OCI-LY1 (cell line): ENCODE measurements around the gene ZNHIT1.

Source experiments
- H2AFZ ChIP-seq: fragments of 200-600 bp; sonication (generic), shearing (Covaris generic); 2 replicates; pipeline ENCODE4 v1.6.0; 2014; ENCODE audit warnings: antibody characterized with exemption, mild to moderate bottlenecking, low read length
- H3F3A ChIP-seq: fragments of 200-600 bp; sonication (generic), shearing (Covaris generic); 2 replicates; pipeline ENCODE4 v1.6.0; 2014; ENCODE audit warnings: mild to moderate bottlenecking, antibody characterized with exemption, low read length, moderate library complexity; ENCODE audit not compliant: insufficient read depth
- H3K27ac ChIP-seq: fragments of 200-600 bp; sonication (generic); 2 replicates; pipeline ENCODE4 v1.5.1; 2014; ENCODE audit warnings: low read length, mixed run types, mild to moderate bottlenecking, low read depth; ENCODE audit not compliant: poor library complexity, severe bottlenecking
- H3K27me3 ChIP-seq: fragments of 200-600 bp; sonication (generic); 2 replicates; pipeline ENCODE4 v1.6.0; 2014; ENCODE audit warnings: antibody characterized with exemption, mild to moderate bottlenecking, low read length, moderate library complexity; ENCODE audit not compliant: insufficient read depth
- H3K36me3 ChIP-seq: fragments of 200-600 bp; sonication (generic); 2 replicates; pipeline ENCODE4 v1.6.1; 2014; ENCODE audit warnings: mild to moderate bottlenecking, antibody characterized with exemption, low read length, moderate library complexity, mixed read lengths; ENCODE audit not compliant: insufficient read depth
- H3K4me1 ChIP-seq: fragments of 200-600 bp; sonication (generic); 2 replicates; pipeline ENCODE4 v1.5.1; 2014; ENCODE audit warnings: mild to moderate bottlenecking, low read length, moderate library complexity; ENCODE audit not compliant: insufficient read depth, severe bottlenecking
- H3K4me2 ChIP-seq: fragments of 200-600 bp; sonication (generic), shearing (Covaris generic); 2 replicates; pipeline ENCODE4 v1.6.1; 2014; ENCODE audit warnings: low read length
- H3K4me3 ChIP-seq: fragments of 200-600 bp; sonication (generic); 2 replicates; pipeline ENCODE4 v1.5.1; 2014; ENCODE audit warnings: low read length, low read depth, mild to moderate bottlenecking, mixed read lengths; ENCODE audit not compliant: poor library complexity, severe bottlenecking
- H3K79me2 ChIP-seq: fragments of 200-600 bp; shearing (Covaris generic); 2 replicates; pipeline ENCODE4 v1.6.1; 2016; ENCODE audit warnings: mixed run types, low read length, mixed read lengths; ENCODE audit not compliant: insufficient read depth
- H3K9ac ChIP-seq: fragments of 200-600 bp; sonication (generic), shearing (Covaris generic); 2 replicates; pipeline ENCODE4 v1.6.1; 2014; ENCODE audit warnings: mild to moderate bottlenecking, low read length, mixed read lengths
- H3K9me2 ChIP-seq: fragments of 200-600 bp; sonication (generic), shearing (Covaris generic); 2 replicates; pipeline ENCODE4 v1.6.1; 2014; ENCODE audit warnings: low read depth, mild to moderate bottlenecking, low read length, mixed read lengths
- H3K9me3 ChIP-seq: fragments of 200-600 bp; shearing (Covaris generic); 2 replicates; pipeline ENCODE4 v1.6.1; 2014; ENCODE audit warnings: low read length, mixed read lengths
- H4K20me1 ChIP-seq: fragments of 200-600 bp; sonication (generic), shearing (Covaris generic); 2 replicates; pipeline ENCODE4 v1.6.0; 2016; ENCODE audit warnings: mild to moderate bottlenecking, low read length; ENCODE audit not compliant: insufficient read depth
- EZH2 ChIP-seq: fragments of 200-600 bp; sonication (generic), shearing (Covaris generic); IDR thresholded peaks from 2 replicates; pipeline ENCODE4 v1.8.0; 2017; ENCODE audit warnings: borderline replicate concordance, mixed run types, mild to moderate bottlenecking, antibody characterized with exemption, low read length, moderate library complexity, mixed read lengths
- TF ChIP-seq, protein P1 (sequence below): fragments of 200-600 bp; sonication (generic), shearing (Covaris generic); IDR thresholded peaks from 2 replicates; pipeline ENCODE4 v1.5.1; 2017; ENCODE audit warnings: mild to moderate bottlenecking, antibody characterized with exemption, low read length, moderate library complexity, mixed read lengths

Gene ZNHIT1

DNA sequence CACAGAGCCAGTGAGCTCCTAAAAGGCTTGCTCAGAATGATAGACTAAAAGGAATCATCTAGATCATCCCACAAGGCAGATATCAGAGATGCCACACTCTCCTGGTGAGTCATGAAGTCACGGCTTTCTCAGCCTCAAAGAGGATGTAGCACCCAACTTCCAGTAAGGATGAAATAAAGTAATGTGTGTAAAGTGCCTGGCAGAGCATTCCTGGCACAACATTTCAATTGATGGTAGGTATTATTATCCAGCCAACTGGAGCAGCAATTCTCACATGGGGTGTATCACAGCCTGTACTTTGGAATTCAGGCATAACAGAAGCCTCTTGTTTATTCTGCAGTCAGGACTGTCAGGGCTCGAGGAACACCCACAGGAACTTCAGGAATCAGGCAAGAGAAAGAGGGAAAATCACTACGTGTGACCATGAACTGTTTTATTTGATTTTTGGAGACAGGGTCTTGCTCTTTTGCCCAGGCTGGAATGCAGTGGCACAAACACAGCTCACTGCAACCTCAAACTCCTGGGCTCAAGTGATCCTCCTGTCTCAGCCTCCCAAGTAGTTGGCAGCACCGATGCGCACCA, 32.6 kb upstream of the ZNHIT1 start:
- Histone ChIP-seq H3K36me3 (no peaks in the 10 kb centered on the region), H2AFZ (no peak overlapping the region), H3K9me3 (no peaks in the 10 kb centered on the region), H3K79me2 (no peaks in the 10 kb centered on the region), H3K27me3 (peaks cover 4% of the 10 kb centered on the region; the same call in 1 of the 2 replicates), H3K9me2 (no peaks in the 10 kb centered on the region), H3K9ac (no peak overlapping the region), H3K4me3 (no peak overlapping the region), H4K20me1 (no peaks in the 10 kb centered on the region), H3K4me2 (no peak overlapping the region), H3F3A (no peaks in the 10 kb centered on the region), H3K4me1 (no peaks in the 10 kb centered on the region), H3K27ac (no peak overlapping the region)
- TF ChIP-seq EZH2, result no peak
- TF ChIP-seq, protein P1, sequence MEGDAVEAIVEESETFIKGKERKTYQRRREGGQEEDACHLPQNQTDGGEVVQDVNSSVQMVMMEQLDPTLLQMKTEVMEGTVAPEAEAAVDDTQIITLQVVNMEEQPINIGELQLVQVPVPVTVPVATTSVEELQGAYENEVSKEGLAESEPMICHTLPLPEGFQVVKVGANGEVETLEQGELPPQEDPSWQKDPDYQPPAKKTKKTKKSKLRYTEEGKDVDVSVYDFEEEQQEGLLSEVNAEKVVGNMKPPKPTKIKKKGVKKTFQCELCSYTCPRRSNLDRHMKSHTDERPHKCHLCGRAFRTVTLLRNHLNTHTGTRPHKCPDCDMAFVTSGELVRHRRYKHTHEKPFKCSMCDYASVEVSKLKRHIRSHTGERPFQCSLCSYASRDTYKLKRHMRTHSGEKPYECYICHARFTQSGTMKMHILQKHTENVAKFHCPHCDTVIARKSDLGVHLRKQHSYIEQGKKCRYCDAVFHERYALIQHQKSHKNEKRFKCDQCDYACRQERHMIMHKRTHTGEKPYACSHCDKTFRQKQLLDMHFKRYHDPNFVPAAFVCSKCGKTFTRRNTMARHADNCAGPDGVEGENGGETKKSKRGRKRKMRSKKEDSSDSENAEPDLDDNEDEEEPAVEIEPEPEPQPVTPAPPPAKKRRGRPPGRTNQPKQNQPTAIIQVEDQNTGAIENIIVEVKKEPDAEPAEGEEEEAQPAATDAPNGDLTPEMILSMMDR, result no peak

DNA sequence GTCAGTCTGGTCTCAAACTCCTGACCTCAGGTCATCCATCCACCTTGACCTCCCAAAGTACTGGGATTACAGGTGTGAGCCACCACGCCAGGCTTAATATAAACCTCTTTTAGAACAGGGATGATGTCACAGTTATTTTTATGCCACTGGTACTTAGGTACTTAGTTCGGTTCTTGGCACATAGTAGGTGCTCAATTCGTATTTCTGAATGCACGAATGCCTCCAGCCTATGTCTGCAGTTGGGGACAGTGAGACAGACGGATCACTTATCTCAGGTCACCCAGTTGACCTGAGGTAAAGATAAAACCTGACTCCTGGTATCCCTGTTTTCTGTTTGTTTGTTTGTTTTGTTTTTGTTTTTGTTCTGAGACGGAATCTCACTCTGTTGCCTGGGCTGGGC, 31.8 kb upstream of the ZNHIT1 start:
- Histone ChIP-seq H3K9me3 (no peaks in the 10 kb centered on the region), H3K4me2 (no peak overlapping the region), H3K27me3 (peaks cover 4% of the 10 kb centered on the region; the same call in 1 of the 2 replicates), H3K27ac (no peak overlapping the region), H3K9me2 (no peaks in the 10 kb centered on the region), H2AFZ (no peak overlapping the region), H3K4me3 (no peak overlapping the region), H4K20me1 (no peaks in the 10 kb centered on the region), H3K79me2 (no peaks in the 10 kb centered on the region), H3K36me3 (no peaks in the 10 kb centered on the region), H3K9ac (no peak overlapping the region), H3F3A (no peaks in the 10 kb centered on the region), H3K4me1 (no peaks in the 10 kb centered on the region)
- no peak for TF ChIP-seq EZH2

DNA sequence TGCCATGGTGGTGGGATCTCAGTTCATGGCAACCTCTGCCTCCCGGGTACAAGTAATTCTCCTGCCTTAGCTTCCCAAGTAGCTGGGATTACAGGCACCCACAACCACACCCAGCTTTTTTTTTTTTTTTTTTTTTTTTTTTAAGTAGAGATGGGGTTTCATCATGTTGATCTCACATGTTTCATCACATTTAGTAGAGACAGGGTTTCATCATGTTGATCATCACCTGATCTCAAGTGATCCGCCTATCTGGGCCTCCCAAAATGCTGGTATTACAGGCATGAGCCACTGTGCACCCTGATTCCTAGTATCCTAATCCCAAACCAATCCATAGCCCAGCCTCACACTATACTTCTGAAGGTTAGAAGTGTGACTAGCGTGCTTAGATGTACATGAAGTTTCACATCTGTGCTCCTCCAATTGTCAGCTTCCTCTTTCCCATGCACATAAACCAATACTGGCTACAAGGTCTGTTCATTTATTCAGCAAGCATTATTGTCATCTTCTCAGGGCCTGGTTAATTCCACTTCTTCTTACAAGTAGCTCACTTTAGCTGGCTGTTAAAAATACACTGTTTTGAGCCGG, 31.0 kb upstream of the ZNHIT1 start:
- Histone ChIP-seq H3K36me3 (no peaks in the 10 kb centered on the region), H2AFZ (no peak overlapping the region), H3K9me2 (no peaks in the 10 kb centered on the region), H3K9ac (no peak overlapping the region), H3K27me3 (peaks cover 4% of the 10 kb centered on the region; the same call in 1 of the 2 replicates), H3K4me3 (no peak overlapping the region), H3K4me2 (no peak overlapping the region), H3K9me3 (no peaks in the 10 kb centered on the region), H4K20me1 (no peaks in the 10 kb centered on the region), H3F3A (no peaks in the 10 kb centered on the region), H3K27ac (no peak overlapping the region), H3K4me1 (no peaks in the 10 kb centered on the region), H3K79me2 (no peaks in the 10 kb centered on the region)
- TF ChIP-seq, protein P1, result no peak
- TF ChIP-seq EZH2, result no peak

DNA sequence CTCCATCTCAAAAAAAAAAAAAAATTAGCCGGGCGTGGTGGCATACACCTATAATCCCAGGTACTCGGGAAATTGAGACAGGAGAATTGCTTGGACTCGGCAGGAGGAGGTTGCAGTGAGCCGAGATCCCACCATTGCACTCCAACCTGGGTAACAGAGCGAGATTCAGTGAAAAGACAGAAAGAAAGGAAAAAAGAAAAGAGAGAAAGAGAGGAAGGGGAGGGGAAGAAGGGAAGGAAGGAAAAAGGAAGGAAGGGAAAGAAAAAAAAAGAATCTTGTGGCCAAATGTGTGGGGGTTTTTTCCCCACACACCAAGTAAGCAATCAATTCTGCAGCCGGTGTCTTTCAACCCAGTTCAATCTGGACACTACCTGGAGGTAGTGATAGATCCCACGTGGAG, 28.9 kb upstream of the ZNHIT1 start:
- H4K20me1 ChIP-seq, result no peaks in the 10 kb centered on the region
- H3F3A ChIP-seq, result no peaks in the 10 kb centered on the region
- H3K9me2 ChIP-seq, result no peaks in the 10 kb centered on the region
- no peaks in the 10 kb centered on the region for H3K36me3 ChIP-seq
- no peaks in the 10 kb centered on the region for H3K79me2 ChIP-seq
- H3K4me3 ChIP-seq, result no peak overlapping the region
- H3K4me1 ChIP-seq, result no peaks in the 10 kb centered on the region
- no peaks in the 10 kb centered on the region for H3K9me3 ChIP-seq
- no peak overlapping the region for H3K4me2 ChIP-seq
- no peak overlapping the region for H3K27ac ChIP-seq
- H3K27me3 ChIP-seq, result peaks cover 4% of the 10 kb centered on the region; the same call in 1 of the 2 replicates
- TF ChIP-seq EZH2, result no peak
- TF ChIP-seq, protein P1, result no peak
- no peak overlapping the region for H2AFZ ChIP-seq
- no peak overlapping the region for H3K9ac ChIP-seq
